ENCODE results near the gene ASPDH.

DNA sequence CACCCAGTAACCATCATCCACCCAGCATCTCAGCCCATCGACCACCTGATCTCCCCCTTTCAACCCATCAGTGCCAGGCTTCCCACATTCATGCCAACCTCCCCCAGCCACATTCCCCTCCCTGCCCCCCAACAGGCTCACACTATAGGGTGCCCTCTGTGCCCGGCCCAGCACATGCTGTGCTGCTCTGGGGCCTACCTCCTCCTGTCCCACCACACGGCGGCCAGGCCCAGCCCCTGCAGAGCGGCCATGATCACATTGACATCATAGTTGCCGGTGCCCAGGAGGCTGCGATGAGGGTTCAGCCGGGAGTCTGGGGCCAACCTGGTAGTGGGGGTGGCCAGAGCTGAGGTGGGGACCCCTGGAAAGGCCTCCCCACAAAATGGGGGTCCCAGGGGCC is 6.3 kb downstream of the ASPDH start:
- TF ChIP-seq, protein P1, sequence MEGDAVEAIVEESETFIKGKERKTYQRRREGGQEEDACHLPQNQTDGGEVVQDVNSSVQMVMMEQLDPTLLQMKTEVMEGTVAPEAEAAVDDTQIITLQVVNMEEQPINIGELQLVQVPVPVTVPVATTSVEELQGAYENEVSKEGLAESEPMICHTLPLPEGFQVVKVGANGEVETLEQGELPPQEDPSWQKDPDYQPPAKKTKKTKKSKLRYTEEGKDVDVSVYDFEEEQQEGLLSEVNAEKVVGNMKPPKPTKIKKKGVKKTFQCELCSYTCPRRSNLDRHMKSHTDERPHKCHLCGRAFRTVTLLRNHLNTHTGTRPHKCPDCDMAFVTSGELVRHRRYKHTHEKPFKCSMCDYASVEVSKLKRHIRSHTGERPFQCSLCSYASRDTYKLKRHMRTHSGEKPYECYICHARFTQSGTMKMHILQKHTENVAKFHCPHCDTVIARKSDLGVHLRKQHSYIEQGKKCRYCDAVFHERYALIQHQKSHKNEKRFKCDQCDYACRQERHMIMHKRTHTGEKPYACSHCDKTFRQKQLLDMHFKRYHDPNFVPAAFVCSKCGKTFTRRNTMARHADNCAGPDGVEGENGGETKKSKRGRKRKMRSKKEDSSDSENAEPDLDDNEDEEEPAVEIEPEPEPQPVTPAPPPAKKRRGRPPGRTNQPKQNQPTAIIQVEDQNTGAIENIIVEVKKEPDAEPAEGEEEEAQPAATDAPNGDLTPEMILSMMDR (IDR thresholded peaks at IDR 0.05) = no peak
- TF ChIP-seq POLR2AphosphoS5 (IDR thresholded peaks at IDR 0.05) (no peak), POLR2A (IDR thresholded peaks at IDR 0.05) (no peak)

All from gastroesophageal sphincter (tissue), 3 donors.